Liver (tissue), 5 donors: Measurements from ENCODE around the gene IFNA5. TPM values are rescaled to one million over a fixed set of nuclear protein-coding genes. Genes with fewer than 3 reads are reported as not detected.

Experiments
- HNF4A ChIP-seq, 2 donors: conservative IDR thresholded peaks; 2 replicates each; pipeline ENCODE4 v1.6.1; 2016; ENCODE audit warnings: antibody characterized with exemption in 2 of 2, mild to moderate bottlenecking in 2 of 2
- polyA plus RNA-seq, 2 donors: library from polyadenylated mRNA; stranded (reverse) in 1 of 2; unstranded in 1 of 2; fragments of 200-250 nt in 1 of 2; fragments of >200 nt in 1 of 2; fragmentation: Nextera tagmentation in 1 of 2; extraction: Ambion mirVana in 1 of 2; gene quantifications; one replicate each; pipeline versions ENCODE4 v1.2.1 to v1.2.3, GENCODE V29; 2013 to 2015
- total RNA-seq, 2 donors: library from RNA; depleted of rRNA; stranded (reverse); fragments of >200 nt; gene quantifications; one replicate each; pipeline ENCODE4 v1.2.3, GENCODE V29; 2014
- TF ChIP-seq, protein P1 (sequence below): IDR thresholded peaks from 2 replicates; pipeline ENCODE4 v1.6.1; 2016; ENCODE audit warnings: antibody characterized with exemption, mild to moderate bottlenecking
- donor health status: healthy.
- donor health status: healthy.
- donor health status: healthy.

Gene IFNA5
- total and polyA plus RNA-seq, 4 donors: 0.25 TPM; not detected in 3

DNA sequence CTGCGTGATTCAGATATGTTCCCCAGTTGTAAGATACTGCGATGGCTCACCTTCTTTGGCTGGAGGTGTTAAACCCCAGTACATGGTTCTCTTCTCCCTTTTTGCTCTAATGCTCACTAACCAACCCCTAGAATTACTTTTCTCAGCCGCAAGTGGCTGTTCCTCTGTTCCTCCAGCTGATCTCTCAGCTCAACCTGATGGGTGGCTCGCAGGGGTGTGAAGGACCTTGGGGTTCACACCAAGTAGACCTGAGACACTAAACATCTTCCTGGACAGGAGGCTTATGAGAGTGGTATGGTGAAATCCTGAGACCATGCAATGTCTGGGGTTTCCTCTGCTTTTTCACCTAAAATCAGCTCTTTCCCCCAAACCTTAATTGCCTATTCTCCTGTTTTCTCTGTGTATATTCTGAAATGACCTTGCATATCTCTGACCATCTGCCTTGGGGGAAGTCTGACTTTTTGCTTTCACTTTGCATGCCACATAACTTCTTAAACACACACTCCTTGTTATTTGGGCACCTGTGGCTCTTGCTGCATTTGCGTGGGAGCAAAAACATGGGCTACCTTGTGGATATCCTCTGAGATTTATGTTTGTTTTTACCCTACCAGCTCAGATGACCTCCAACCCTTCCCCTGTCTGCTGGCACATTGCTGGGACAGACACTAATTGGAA lies 49.4 kb downstream of the IFNA5 start (continued):
- TF ChIP-seq, protein P1, sequence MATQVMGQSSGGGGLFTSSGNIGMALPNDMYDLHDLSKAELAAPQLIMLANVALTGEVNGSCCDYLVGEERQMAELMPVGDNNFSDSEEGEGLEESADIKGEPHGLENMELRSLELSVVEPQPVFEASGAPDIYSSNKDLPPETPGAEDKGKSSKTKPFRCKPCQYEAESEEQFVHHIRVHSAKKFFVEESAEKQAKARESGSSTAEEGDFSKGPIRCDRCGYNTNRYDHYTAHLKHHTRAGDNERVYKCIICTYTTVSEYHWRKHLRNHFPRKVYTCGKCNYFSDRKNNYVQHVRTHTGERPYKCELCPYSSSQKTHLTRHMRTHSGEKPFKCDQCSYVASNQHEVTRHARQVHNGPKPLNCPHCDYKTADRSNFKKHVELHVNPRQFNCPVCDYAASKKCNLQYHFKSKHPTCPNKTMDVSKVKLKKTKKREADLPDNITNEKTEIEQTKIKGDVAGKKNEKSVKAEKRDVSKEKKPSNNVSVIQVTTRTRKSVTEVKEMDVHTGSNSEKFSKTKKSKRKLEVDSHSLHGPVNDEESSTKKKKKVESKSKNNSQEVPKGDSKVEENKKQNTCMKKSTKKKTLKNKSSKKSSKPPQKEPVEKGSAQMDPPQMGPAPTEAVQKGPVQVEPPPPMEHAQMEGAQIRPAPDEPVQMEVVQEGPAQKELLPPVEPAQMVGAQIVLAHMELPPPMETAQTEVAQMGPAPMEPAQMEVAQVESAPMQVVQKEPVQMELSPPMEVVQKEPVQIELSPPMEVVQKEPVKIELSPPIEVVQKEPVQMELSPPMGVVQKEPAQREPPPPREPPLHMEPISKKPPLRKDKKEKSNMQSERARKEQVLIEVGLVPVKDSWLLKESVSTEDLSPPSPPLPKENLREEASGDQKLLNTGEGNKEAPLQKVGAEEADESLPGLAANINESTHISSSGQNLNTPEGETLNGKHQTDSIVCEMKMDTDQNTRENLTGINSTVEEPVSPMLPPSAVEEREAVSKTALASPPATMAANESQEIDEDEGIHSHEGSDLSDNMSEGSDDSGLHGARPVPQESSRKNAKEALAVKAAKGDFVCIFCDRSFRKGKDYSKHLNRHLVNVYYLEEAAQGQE: no peak
- TF ChIP-seq HNF4A (conservative IDR thresholded peaks at IDR 0.05): no peak

Other genes starting within 250 kb of the IFNA5 start
- gene IFNB1, start 227.4 kb downstream of the IFNA5 start, total RNA-seq: not detected
- not detected for gene IFNB1, start 227.4 kb downstream of the IFNA5 start, polyA plus RNA-seq
- gene IFNW1, start 163.5 kb downstream of the IFNA5 start, total RNA-seq: not detected
- gene IFNW1, start 163.5 kb downstream of the IFNA5 start, polyA plus RNA-seq: not detected
- not detected for gene IFNA21, start 138.7 kb downstream of the IFNA5 start, total RNA-seq
- not detected for gene IFNA21, start 138.7 kb downstream of the IFNA5 start, polyA plus RNA-seq
- not detected for gene IFNA4, start 117.7 kb downstream of the IFNA5 start, total RNA-seq
- not detected for gene IFNA4, start 117.7 kb downstream of the IFNA5 start, polyA plus RNA-seq
- not detected for gene IFNA7, start 103.1 kb downstream of the IFNA5 start, total RNA-seq
- gene IFNA7, start 103.1 kb downstream of the IFNA5 start, polyA plus RNA-seq: not detected
- gene IFNA10, start 98.2 kb downstream of the IFNA5 start, total RNA-seq: not detected
- not detected for gene IFNA10, start 98.2 kb downstream of the IFNA5 start, polyA plus RNA-seq
- gene IFNA16, start 88.0 kb downstream of the IFNA5 start, total RNA-seq: not detected
- gene IFNA16, start 88.0 kb downstream of the IFNA5 start, polyA plus RNA-seq: not detected
- gene IFNA17, start 77.1 kb downstream of the IFNA5 start, total RNA-seq: not detected
- not detected for gene IFNA17, start 77.1 kb downstream of the IFNA5 start, polyA plus RNA-seq
- not detected for gene IFNA14, start 65.3 kb downstream of the IFNA5 start, total RNA-seq
- gene IFNA14, start 65.3 kb downstream of the IFNA5 start, polyA plus RNA-seq: not detected
- gene KLHL9, start 30.1 kb upstream of the IFNA5 start, total RNA-seq: 10 to 100 TPM; 14.0 to 14.5 TPM
- 1 to 10 TPM; 5.6 to 5.7 TPM for gene KLHL9, start 30.1 kb upstream of the IFNA5 start, polyA plus RNA-seq
- gene IFNA6, start 45.6 kb upstream of the IFNA5 start, total RNA-seq: not detected
- not detected for gene IFNA6, start 45.6 kb upstream of the IFNA5 start, polyA plus RNA-seq
- gene IFNA13, start 62.7 kb upstream of the IFNA5 start, total RNA-seq: not detected
- not detected for gene IFNA13, start 62.7 kb upstream of the IFNA5 start, polyA plus RNA-seq
- not detected for gene IFNA2, start 80.1 kb upstream of the IFNA5 start, total RNA-seq
- gene IFNA2, start 80.1 kb upstream of the IFNA5 start, polyA plus RNA-seq: not detected
- gene IFNA8, start 103.8 kb upstream of the IFNA5 start, total RNA-seq: not detected
- gene IFNA8, start 103.8 kb upstream of the IFNA5 start, polyA plus RNA-seq: not detected
- gene IFNA1, start 135.1 kb upstream of the IFNA5 start, total RNA-seq: not detected
- not detected for gene IFNA1, start 135.1 kb upstream of the IFNA5 start, polyA plus RNA-seq
- not detected for gene IFNE, start 177.0 kb upstream of the IFNA5 start, total RNA-seq
- gene IFNE, start 177.0 kb upstream of the IFNA5 start, polyA plus RNA-seq: not detected